NCI-H2227 (cell line): ENCODE measurements around the gene SNX1.
"Not testable (repeated sequence)": the region's sequence is repeated elsewhere in the genome, so short reads cannot be mapped to it uniquely, and the experiment has no call there.

Experiments
- DNase-seq: peaks from one replicate; lab custom pipeline; 2025; ENCODE audit not compliant: unreplicated experiment; lab: John Stamatoyannopoulos, UW

Gene SNX1

DNA sequence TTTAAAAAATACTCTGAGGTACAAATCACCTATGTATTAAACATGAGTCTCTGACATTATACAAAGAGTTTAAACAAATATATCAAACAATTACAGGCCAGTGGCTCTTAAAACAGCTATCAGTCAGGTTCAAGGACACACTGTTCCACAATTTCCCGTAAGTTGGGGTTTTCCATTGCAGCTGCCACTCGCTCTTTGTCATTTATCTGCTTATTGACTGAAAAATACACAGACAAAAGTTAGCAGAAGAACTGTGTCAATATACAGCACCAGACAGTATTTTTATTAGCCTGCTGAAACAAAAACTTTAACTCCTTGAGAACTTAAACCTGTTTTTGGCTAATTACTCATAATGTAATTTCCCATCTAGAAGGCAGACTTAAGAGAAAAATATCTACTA lies 23.0 kb upstream of the SNX1 start:
- DNase-seq, result no peak

DNA sequence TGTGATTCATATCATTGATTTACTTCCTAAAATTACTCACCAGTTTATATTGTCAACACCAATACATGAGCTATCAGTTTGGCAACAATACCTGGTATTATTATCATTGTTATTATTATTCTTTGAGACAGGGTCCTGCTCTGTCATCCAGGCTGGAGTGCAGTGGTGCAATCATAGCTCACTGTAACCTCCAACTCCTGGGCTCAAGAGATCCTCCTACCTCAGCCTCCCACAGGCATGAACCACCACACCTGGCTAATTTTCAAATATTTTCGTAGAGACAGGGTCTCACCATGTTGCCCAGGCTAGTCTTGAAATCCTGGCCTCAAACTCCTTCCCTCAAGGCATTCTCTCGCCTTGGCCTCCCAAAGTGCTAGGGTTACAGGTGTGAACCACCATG lies 22.3 kb upstream of the SNX1 start:
- not testable (repeated sequence) for DNase-seq

DNA sequence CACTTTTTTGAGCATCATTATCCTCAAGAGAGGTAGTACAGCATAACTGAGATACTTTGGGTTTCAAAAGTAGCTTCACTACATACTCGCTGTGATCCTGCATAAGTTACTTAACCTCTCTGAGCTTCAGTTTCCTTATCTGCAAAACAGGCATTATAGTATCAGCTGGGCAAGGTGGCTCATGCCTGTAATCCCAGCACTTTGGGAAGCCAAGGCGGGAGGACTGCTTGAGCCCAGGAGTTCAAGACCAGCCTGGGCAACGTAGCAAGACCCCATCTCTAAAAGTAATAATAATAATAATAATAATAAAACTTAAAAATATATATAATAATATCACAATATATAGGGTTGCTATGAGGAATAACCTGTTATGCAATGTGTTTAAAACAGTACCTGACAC lies 13.0 kb upstream of the SNX1 start:
- DNase-seq, result no peak

DNA sequence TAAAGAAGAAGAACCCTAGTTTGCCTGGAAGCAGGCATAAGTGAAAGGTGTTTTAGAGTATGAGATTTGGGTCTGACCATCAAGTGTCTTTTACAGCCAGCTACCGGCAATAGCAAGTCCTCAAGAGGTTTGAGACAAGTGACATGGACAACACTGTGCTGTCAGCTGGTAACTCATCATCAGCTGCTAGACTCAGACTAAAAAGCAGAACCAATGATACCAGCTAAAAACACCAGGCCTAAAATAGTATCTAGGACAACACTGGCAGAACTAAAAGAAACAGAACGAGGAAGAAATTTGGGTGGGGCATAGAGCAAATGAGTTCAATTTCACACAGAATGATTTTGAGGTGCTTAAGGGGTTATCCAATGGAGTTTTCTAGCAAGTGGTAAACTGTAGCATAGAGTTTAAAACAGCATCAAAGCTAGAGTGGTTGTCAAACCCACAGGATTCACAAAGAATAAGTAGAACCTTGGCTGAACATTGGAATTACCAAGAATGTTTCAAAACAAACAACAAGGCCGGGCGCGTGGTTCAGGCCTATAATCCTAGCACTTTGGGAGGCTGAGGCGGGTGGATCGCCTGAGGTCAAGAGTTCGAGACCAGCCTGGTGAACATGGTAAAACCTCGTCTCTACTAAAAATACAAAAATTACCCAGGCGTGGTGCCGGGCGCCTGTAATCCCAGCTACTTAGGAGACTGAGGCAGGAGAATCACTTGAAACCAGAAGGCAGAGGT lies 6.1 kb upstream of the SNX1 start:
- DNase-seq, result no peak

DNA sequence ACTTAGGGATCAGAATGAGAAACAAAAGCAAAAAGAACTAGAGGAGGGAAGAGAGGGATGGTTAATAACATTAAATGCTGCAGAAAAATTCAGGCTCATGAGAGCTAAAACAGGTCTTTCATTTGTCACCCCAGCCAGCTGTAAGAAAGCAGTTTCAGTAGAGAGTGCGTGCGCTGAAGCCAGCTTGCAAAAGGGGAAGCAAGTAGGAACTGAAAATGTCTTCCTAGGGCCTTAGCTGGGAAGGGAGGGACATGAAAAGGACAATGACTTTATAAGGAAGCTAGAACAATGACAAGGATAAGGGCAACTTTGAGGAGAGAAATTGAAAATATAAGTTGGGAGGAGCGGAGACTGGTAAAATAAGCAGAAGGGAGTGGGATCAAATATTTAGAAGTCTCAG lies 5.3 kb upstream of the SNX1 start:
- DNase-seq, result no peak

DNA sequence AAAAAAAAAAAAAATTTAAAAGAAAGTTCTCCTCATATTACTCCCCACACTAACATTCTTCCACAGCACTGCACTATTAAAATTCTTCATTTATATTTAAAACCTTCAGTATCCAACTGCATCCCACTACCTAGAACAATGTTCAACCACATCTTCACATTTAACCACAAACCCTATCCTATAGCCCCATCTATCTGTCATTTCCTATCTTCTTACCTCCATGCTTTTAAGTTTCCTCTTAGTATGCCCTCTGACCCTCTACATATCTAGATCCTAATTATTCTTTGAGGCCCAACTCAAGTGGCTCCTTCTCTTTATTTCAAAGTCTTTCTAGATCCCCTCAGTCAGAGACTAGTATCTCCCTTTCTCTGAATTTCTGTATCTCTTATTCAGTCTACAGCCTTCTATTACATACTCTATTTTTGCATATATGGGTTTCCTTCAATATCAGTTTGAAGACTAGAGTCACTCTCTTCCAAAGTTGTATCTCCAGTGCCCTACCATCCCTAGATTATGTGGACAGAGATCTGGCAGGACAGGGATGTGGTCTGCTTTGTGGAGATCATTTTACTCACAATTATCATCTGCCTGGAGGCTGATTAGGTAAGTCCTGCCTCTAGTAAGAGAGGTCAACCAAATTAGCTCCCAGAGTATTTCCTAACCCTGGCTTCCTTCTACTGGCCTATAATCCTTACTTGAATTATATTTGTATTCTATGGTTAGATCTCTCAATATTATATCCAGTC lies 3.5 kb upstream of the SNX1 start:
- DNase-seq, result no peak

DNA sequence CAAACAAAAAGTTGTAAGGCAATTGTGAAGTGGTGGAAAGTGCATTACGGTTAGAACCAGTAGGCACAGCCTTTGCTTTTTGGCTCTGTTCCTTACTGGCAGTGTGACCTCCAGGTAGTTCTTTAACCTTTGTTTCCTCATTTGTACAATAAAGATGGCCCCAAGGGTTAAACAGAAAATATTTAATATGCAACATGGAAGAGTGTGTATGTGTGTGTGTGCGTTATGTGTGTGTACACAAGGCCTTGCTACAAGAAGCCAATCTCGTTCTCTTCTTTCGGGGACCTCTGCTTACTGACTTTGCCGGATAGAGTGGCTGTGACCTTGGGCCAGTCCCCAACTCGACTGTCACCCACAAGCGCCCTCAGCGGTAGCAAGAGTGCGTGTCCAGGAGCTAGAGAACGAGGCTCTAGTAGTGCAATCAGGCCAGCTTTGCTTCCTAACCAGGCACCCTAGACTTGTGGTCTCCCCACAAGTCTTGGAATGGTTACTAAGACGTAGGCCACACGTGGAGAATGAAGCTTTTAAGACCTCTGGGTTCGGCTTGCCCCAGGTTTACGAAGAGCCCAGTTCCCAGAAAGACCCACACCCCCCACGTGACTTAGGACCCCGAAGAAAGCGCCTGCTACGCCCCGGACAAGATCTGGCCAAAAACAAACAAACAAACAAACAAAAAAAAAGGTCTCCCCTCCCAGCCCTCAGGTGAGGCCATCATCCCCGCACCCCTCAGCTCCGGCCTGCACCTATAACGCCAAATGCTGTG lies 2.7 kb upstream of the SNX1 start:
- DNase-seq, result peak; percentile 58

DNA sequence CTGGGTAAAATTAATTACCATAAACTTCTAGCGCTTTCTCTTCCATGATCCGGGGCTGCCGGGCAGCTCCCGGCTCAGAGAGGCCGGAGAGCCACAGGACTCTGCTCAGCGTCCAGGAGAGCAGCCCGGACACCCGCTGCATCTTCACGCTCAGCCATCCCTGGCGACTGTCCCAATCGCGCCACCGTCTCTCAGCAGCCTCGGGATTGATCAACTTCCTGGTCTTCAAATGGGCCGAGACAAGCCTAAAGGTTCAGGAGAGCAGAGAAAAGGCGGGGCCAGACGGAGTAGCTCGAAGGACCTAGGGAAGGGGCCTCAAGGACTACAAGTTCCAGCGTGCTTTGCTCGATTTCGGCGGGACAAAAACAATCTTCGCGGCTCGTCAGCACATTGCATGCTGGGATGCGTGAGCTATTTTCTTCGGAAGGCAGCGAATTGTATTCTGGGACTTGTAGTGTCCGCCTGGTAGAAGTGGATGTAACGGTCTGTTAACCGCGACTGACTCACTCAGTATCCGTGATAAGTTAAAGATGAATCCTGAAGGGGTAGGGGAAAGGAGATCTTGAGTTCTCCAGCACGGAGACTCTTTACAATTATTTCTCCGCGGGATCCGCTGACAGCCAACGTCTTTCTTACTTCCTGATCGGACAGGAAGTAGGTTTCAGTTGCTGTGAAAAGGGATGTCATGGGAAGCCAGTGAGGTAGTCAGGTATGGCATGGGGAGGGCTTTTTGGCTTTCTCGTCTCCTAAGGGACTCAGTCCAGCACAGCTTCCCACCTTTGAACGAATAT lies 2.0 kb upstream of the SNX1 start, which contains the start of gene CIAO2A:
TSS of gene CIAO2A (minus strand) at position 212 of the 791 bp plus-strand sequence. CDS start at position 142, 70 bp downstream.
- DNase-seq, result peak; percentile 95

DNA sequence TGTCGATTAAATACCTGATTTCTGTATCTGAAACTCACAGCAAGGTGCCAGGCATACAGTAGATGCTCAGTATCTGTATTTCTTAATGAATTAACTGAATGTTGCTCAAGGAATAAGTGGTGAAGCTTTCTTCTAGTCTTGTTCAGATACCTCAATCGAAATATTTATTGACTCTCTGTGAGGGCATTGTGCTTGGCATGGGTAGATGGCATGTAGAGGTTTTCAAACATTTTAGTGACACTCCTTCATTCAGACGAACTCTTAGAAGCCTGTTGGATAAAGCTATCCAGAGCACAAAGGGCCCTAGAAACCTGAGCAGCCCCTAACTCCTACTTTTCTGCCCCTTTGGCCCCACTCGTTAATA lies 369 bp upstream of the SNX1 start:
- DNase-seq, result no peak

DNA sequence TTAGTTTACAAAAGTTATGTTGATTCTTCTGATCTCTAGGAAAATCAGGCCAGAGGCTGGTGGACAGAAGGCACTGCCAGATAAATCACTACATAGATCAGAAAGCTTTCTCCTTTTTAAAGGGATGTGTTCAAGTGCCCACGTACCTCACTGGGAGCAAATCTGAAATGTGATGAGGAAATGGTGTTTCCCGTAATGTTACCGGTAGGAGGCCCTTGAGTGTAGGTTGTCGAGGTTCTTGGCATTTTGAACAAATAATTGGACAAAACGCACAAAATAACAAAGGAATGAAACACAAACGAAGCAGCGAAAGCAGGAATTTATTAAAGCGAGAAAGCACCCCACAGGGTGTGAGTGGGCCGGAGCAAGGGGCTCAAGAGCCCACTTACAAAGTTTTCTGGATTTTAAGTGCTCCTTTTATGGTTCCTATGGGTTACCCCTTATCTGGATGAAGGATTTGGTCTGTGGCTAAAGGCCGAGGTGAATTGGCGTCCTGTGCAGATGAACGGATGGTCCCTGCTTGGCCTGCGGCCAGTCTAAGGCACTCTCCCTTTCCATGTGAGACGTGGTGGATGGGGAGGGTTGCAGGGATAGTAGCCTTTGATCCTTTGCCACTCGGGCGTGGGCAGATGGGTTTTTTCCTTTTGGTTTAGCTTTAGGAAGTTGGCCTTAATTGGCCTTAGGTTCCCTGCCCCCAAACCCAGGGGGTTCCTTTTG lies 1.0 kb downstream of the SNX1 start:
- DNase-seq, result peak; percentile 4

DNA sequence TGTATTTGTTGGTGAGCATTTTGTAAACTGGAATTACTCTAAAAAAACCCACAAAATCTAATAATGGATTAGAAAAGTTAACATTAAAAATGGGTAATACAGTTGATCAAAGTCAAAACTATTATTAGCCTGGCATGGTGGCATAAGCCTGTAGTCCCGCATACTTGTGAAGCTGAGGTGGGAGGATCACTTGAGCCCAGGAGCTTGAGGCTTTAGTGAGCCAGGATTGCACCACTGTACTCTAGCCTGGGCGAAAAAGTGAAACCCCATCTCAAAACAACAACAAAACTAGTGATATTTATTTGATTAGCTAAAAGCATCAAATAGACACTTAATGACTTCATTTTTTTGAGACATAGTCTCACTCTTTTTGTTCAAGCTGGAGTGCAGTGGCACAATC lies 3.6 kb downstream of the SNX1 start:
- DNase-seq, result no peak

DNA sequence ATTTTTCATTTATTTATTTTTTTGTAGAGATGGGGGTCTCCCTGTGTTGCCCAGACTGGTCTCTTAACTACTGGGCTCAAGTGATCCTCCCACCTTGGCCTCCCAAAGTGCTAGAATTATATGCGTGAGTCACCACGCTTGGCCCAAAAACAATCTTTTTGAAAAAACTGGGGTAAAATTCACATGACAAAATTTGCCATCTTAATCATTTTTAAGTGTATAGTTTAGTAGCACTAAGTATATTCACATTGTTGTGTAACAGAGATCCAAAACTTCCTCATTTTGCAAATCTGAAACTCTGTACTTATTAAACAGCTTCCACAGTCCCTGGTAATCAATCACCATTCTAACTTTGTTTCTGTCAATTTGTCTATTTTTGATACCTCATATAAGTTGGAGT lies 5.2 kb downstream of the SNX1 start:
- no peak for DNase-seq

DNA sequence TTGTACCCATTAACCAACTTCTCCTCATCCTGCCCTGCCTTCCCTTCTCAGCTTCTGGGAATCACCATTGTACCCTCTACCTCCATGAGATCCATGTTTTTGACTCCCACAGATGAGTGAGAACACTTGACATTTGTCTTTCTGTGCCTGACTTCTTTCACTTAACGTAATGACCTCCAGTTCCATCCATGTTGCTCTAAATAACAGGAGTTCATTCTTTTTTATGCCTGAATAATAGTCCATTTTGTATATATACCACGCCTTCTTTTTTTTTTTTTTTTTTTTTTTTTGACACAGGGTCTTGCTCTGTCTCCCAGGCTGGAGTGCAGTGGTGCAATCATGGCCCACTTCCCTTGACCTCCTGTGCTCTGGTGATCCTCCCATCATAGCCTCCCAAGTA lies 6.7 kb downstream of the SNX1 start:
- no peak for DNase-seq

DNA sequence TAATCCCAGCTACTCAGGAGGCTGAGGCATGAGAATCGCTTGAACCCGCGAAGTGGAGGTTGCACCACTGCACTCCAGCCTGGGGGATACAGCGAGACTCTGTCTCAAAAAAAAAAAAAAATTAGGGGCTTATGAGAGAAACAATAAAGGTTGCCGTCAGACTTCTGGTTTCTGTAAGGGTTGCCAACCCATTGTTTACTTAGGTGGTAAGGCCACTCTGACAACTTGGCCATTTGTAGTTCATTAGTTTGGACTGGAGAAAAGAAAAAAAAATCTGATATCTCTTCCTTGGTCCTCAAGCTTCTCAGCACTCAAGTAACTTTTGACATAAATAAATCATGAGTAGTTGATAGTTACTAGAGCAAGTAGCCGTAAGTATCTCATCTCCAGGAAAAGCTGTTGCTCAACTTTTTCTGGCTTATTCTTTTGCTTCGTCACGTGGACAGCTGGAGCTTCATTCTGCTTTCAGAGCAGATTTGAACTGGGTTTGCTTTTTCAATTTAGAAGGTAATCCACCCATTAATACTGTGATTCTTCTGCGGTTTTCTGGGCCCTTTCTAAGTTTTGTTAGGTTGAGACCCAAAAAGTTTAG lies 9.4 kb downstream of the SNX1 start:
- no peak for DNase-seq

DNA sequence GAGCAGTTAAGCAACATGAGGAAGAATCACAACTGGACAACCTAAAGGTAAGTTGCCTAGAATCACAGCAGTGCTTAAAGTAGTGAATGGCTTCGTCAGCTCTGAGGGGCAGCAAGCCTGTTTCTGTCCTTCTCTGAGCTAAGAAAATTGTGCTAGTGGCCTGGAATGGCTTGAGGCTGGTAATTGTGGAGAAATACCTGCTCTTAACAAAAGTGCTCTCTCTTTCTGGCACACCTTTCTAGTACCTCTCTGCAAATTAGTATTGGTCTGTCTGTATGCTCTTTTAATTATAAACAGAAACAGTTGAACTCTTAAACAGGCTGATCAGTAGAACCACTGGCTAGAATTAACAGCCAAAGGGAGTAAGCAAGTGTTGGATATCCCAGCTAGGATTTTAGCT lies 11.6 kb downstream of the SNX1 start:
- DNase-seq, result no peak

DNA sequence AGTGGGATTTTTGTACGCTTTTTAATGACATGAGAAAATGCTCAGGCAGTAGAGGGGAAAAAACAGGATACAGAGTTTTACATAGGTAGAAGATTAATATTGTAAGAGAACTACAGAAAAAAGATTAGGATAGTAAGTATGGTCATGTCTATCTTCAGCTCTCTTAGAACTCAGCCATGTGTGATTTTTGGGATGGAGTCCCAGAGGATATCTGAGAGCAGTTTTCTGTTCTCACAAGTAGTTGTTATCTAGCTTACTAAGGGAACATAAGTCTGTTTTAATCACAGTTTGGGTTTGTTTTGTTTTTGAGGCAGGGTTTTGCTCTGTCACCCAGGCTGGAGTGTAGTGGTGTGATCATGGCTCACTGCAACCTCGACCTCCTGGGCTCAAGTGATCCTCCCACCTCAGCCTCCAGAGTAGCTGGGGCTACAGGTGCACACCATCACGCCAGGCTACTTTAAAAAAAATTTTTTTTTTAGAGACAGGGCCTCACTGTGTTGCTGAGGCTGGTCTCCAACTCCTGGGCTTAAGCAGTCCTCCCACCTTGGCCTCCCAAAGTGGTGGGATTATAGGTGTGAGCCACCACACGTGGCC lies 14.4 kb downstream of the SNX1 start:
- not testable (repeated sequence) for DNase-seq

DNA sequence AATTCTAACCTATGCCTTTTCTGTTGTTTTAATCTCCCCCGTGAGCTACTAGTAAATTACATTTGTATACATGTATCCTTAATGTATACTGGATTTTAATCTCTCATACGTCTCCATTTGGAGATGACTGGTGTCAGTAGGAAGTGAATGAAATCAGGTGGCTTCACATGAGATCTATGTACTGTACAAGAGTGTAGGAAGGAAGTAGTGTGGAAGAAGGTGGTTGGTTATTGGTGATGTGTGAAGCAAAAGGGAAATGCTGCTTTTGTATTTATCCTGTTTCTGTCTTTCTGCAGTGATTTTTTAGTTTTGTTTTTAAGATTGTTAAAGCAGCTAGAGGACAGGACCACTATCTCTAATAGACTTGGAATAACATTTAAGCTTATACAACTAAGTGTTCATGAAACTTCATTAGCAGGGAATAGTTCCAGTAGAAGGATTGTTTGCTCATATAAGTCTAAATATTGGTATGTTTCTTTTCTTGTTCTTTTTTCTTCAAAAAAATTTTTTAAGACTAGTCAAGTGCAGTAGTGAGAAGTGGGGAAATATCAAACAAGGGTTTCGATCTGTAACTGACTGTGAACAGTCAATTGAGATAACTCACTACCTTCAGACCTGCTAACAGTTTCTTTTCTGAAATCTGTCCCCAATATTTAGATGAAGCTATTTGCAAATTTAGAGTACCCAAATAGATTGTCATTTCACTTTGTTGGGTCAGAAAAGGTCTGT lies 15.3 kb downstream of the SNX1 start:
- no peak for DNase-seq

DNA sequence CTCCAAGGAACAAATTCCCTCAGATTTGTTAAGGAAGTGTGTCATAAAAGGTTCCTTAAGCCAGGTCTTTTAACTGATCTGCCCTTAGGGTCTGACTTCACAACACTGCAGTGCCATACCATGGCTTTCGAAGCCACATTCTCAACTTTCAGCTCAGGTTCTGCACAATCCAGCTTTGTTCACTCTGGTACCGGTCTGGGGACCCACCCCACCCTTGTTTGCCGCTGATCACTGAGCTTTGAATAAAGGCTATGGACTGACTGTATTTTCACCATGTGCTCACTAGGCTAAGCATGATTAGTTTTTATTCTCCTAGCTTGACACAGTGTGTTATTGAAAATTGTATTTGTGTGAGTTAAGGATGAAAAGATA lies 15.9 kb downstream of the SNX1 start:
- no peak for DNase-seq
